ENCODE measurements around the gene SIGLEC12.
"Not testable (repeated sequence)": the region's sequence is repeated elsewhere in the genome, so short reads cannot be mapped to it uniquely, and the experiment has no call there.

The SIGLEC12 gene

GRCh38 chr19:51479531-51480331, 21.9 kb downstream of the SIGLEC12 start:
- no peak for DNase-seq (ENCODE audit: low read depth)

GRCh38 chr19:51478381-51479234, 23.0 kb downstream of the SIGLEC12 start, which contains the start of gene CEACAM18:
Gene CEACAM18, plus strand, starts transcription at chr19:51478539.
- no peak for DNase-seq (ENCODE audit: low read depth)

- no peak for DNase-seq (ENCODE audit: low read depth)
Observed at GRCh38 chr19:51477344-51477743, 24.3 kb downstream of the SIGLEC12 start.

GRCh38 chr19:51476164-51476563, 25.4 kb downstream of the SIGLEC12 start:
- no peak for DNase-seq (ENCODE audit: low read depth)

GRCh38 chr19:51473009-51473707, 28.4 kb downstream of the SIGLEC12 start:
- peak; percentile 33 for DNase-seq (ENCODE audit: low read depth)

- no peak for DNase-seq (ENCODE audit: low read depth)
Observed at GRCh38 chr19:51472607-51473006, 29.0 kb downstream of the SIGLEC12 start.

GRCh38 chr19:51471527-51471926, 30.1 kb downstream of the SIGLEC12 start:
- DNase-seq (ENCODE audit: low read depth), result no peak

- DNase-seq (ENCODE audit: low read depth), result no peak
Observed at GRCh38 chr19:51470966-51471365, 30.6 kb downstream of the SIGLEC12 start.

GRCh38 chr19:51469629-51470028, 32.0 kb downstream of the SIGLEC12 start:
- no peak for DNase-seq (ENCODE audit: low read depth)

- DNase-seq (ENCODE audit: low read depth), result no peak
Observed at GRCh38 chr19:51469162-51469561, 32.4 kb downstream of the SIGLEC12 start.

- DNase-seq (ENCODE audit: low read depth), result no peak
Observed at GRCh38 chr19:51468545-51468920, 33.1 kb downstream of the SIGLEC12 start.

- no peak for DNase-seq (ENCODE audit: low read depth)
Observed at GRCh38 chr19:51467864-51468544, 33.6 kb downstream of the SIGLEC12 start.

GRCh38 chr19:51466723-51467122, 34.9 kb downstream of the SIGLEC12 start:
- no peak for DNase-seq (ENCODE audit: low read depth)

GRCh38 chr19:51463976-51464581, 37.5 kb downstream of the SIGLEC12 start:
- DNase-seq (ENCODE audit: low read depth), result not testable (repeated sequence)

GRCh38 chr19:51462681-51463080, 38.9 kb downstream of the SIGLEC12 start:
- no peak for DNase-seq (ENCODE audit: low read depth)

- no peak for DNase-seq (ENCODE audit: low read depth)
Observed at GRCh38 chr19:51462276-51462675, 39.3 kb downstream of the SIGLEC12 start.

GRCh38 chr19:51461723-51462161, 39.9 kb downstream of the SIGLEC12 start:
- DNase-seq (ENCODE audit: low read depth), result no peak

- DNase-seq (ENCODE audit: low read depth), result no peak
Observed at GRCh38 chr19:51460164-51460992, 41.2 kb downstream of the SIGLEC12 start.

GRCh38 chr19:51458899-51459505, 42.6 kb downstream of the SIGLEC12 start:
- DNase-seq (ENCODE audit: low read depth), result no peak

GRCh38 chr19:51458051-51458645, 43.5 kb downstream of the SIGLEC12 start, which contains the start of gene SIGLEC8:
Gene SIGLEC8, minus strand, starts transcription at chr19:51458454. Its CDS starts 67 bp downstream, at chr19:51458387.
- DNase-seq (ENCODE audit: low read depth), result no peak
